ENCODE data around the gene LRRC10B.

The LRRC10B gene

GRCh38 chr11:61555978-61556377 lies 47.4 kb downstream of the LRRC10B start:
- no peaks in the 10 kb centered on the region for H3K79me2 ChIP-seq (ENCODE audit: control insufficient read depth, insufficient read depth, low read length, unreplicated experiment)
- no peak overlapping the region for H3K4me3 ChIP-seq (ENCODE audit: low read depth, low read length)
- no peak overlapping the region for H2AFZ ChIP-seq (ENCODE audit: low read length, unreplicated experiment)
- peaks cover 75% of the 10 kb centered on the region for H3K27me3 ChIP-seq (ENCODE audit: insufficient read depth, low read length)
- no peak overlapping the region for H3K27ac ChIP-seq (ENCODE audit: low read depth, low read length)
- H3K4me1 ChIP-seq (ENCODE audit: control insufficient read depth, insufficient read depth, low read length, unreplicated experiment), result peaks cover 3% of the 10 kb centered on the region
- H3K36me3 ChIP-seq (ENCODE audit: insufficient read depth, low read length), result no peaks in the 10 kb centered on the region

GRCh38 chr11:61556621-61557020 lies 48.1 kb downstream of the LRRC10B start:
- Histone ChIP-seq H3K36me3 (ENCODE audit: insufficient read depth, low read length) (no peaks in the 10 kb centered on the region), H3K4me3 (ENCODE audit: low read depth, low read length) (no peak overlapping the region), H3K79me2 (ENCODE audit: control insufficient read depth, insufficient read depth, low read length, unreplicated experiment) (no peaks in the 10 kb centered on the region), H3K27me3 (ENCODE audit: insufficient read depth, low read length) (peaks cover 78% of the 10 kb centered on the region), H3K27ac (ENCODE audit: low read depth, low read length) (no peak overlapping the region), H3K4me1 (ENCODE audit: control insufficient read depth, insufficient read depth, low read length, unreplicated experiment) (peaks cover 3% of the 10 kb centered on the region), H2AFZ (ENCODE audit: low read length, unreplicated experiment) (no peak overlapping the region)
